Transverse colon (tissue), 4 donors: Measurements from ENCODE around the gene PACSIN2.

Source experiments
- CTCF ChIP-seq, 5 experiments: fragments of 200-600 bp in 3 of 5; fragments of 450-650 bp in 2 of 5; sonication (generic) in 3 of 5; IDR thresholded peaks; 1 replicate in 2 of 5; 2 replicates in 3 of 5; pipeline ENCODE4 v1.5.1; 2016 to 2017; ENCODE audit warnings: antibody characterized with exemption in 5 of 5, inconsistent platforms in 3 of 5, mild to moderate bottlenecking in 2 of 5, moderate library complexity in 1 of 5
- EP300 ChIP-seq: sonication (generic); formaldehyde crosslinking; IDR thresholded peaks from one replicate; pipeline ENCODE4 v1.6.1; 2017; ENCODE audit warnings: antibody characterized with exemption, low read depth
- POLR2A ChIP-seq: fragments of 450-650 bp; IDR thresholded peaks from one replicate; pipeline ENCODE4 v1.6.1; 2016; ENCODE audit warnings: antibody characterized with exemption, mild to moderate bottlenecking, moderate library complexity
- POLR2AphosphoS5 ChIP-seq, 3 donors: sonication (generic); formaldehyde crosslinking; IDR thresholded peaks; one replicate each; pipeline ENCODE4 v1.6.1; 2016; ENCODE audit warnings: antibody characterized with exemption in 3 of 3

- no peak for TF ChIP-seq POLR2A
- no peak for TF ChIP-seq CTCF (IDR thresholded peaks at IDR 0.05)
- TF ChIP-seq POLR2AphosphoS5 (IDR thresholded peaks at IDR 0.05), result no peak
- TF ChIP-seq EP300, result no peak
Measured at GRCh38 chr22:42874010-42874409, 140.9 kb downstream of the PACSIN2 start.
